ENCODE data around the gene SEPTIN11. TPM values are rescaled to one million over a fixed set of nuclear protein-coding genes. Genes with fewer than 3 reads are reported as not detected.

The SEPTIN11 gene
- total and polyA plus RNA-seq, 2 of the 8 experiments (the other 6 are each of a cell fraction or from before 2014, with no cell fraction given) = 32.2 to 110 TPM

GRCh38 chr4:76950052-76950955, 752 bp downstream of the SEPTIN11 start:
- peak overlapping the region; percentile 37 for H3K56ac ChIP-seq (replicated peaks; ENCODE audit: insufficient read length, low read depth, low read length)
- no peak overlapping the region for H3K14ac ChIP-seq (ENCODE audit: insufficient read length)
- H3K23me2 ChIP-seq (ENCODE audit: low read depth, low read length) = peaks cover 21% of the 10 kb centered on the region
- no peak overlapping the region for H2BK12ac ChIP-seq (ENCODE audit: low read depth, low read length)
- H3K23ac ChIP-seq (ENCODE audit: insufficient read length) = no peak overlapping the region
- peak overlapping the region; percentile 76; the same call in 1 of the 2 replicates for H4K8ac ChIP-seq (ENCODE audit: extremely low read depth, insufficient read depth, low read length)
- no peak overlapping the region for H3K4ac ChIP-seq (replicated peaks; ENCODE audit: insufficient read length, low read depth, low read length)
- H2AK5ac ChIP-seq (ENCODE audit: low read depth, low read length) = no peak overlapping the region
- no peak overlapping the region for H2BK120ac ChIP-seq (replicated peaks; ENCODE audit: low read depth, low read length)
- FAIRE-seq (no peak), DNase-seq (ENCODE audit: low read depth in 1 of 2, low spot score in 2 of 2) (peak in 1 of 2 experiments; percentile 68)
- H3K18ac ChIP-seq (ENCODE audit: extremely low read depth, low read length) = peak overlapping the region; percentile 95; the same call in 1 of the 2 replicates
- peak overlapping the region; percentile 80 to 82 (median 80) for H3K4me3 ChIP-seq (ENCODE audit: extremely low read depth in 1 of 4, insufficient read depth in 2 of 4, low read depth in 3 of 4, low read length in 4 of 4)
- H4K20me1 ChIP-seq (replicated peaks in 1 of 2; ENCODE audit: control insufficient read depth in 1 of 2, insufficient read depth in 2 of 2, low read length in 2 of 2) = peaks cover 1 to 4% of the 10 kb centered on the region in 2 experiments
- H4K5ac ChIP-seq (ENCODE audit: insufficient read length, low read depth, low read length) = no peak overlapping the region
- no peak overlapping the region for H2AFZ ChIP-seq (ENCODE audit: low read length)
- H3K27me3 ChIP-seq (replicated peaks in 1 of 4; ENCODE audit: control insufficient read depth in 3 of 4, extremely low read depth in 1 of 4, insufficient read depth in 3 of 4, low read length in 3 of 4) = peaks cover 0 to 13% (median 10%) of the 10 kb centered on the region in 4 experiments; a peak in 5 of 7 replicates
- peak overlapping the region; percentile 10 for H4K91ac ChIP-seq (replicated peaks; ENCODE audit: insufficient read length, low read length)
- no peak overlapping the region; the same call in 1 of the 2 replicates for H2BK15ac ChIP-seq (ENCODE audit: low read length)
- H3K9me3 ChIP-seq (ENCODE audit: insufficient read depth in 2 of 2, low read depth in 1 of 2, low read length in 1 of 2) = no peaks in the 10 kb centered on the region
- H2BK5ac ChIP-seq (ENCODE audit: low read depth, low read length) = no peak overlapping the region; the same call in 1 of the 2 replicates
- peaks cover 0 to 41% of the 10 kb centered on the region in 2 experiments; a peak in 3 of 4 replicates for H3K79me2 ChIP-seq (ENCODE audit: control insufficient read depth in 1 of 2, insufficient read depth in 2 of 2, low read length in 2 of 2)
- CTCF ChIA-PET (ENCODE audit: partially characterized antibody) = interaction anchor here (0.6 to 1.7 kb wide), 7 partner anchors 17 to 254 kb away, joined by 3 to 6 read pairs (median 3); partner anchors contain the start of gene SOWAHB
- H3K9ac ChIP-seq (replicated peaks in 1 of 4; ENCODE audit: extremely low read depth in 1 of 4, low read depth in 3 of 4, low read length in 3 of 4) = peak overlapping the region; percentile 47 to 79 (median 66); a peak in 5 of 7 replicates
- H3K4me2 ChIP-seq (ENCODE audit: insufficient read depth in 1 of 2, low read depth in 2 of 2, low read length in 2 of 2) = peak overlapping the region; percentile 87 to 88
- WGBS, 2 experiments (ENCODE audit: extremely low coverage in 1 of 2, insufficient coverage in 1 of 2, insufficient read length in 1 of 2, insufficient replicate concordance in 2 of 2, low coverage in 1 of 2, low lambda C conversion rate in 2 of 2, missing lambda C conversion rate in 1 of 2) = 0% methylated on average over 44 of the region's 69 CpGs; no CpG with 5 or more reads in 1 of the 2 experiments
- no peaks in the 10 kb centered on the region for H3K36me3 ChIP-seq (ENCODE audit: control insufficient read depth in 2 of 4, insufficient read depth in 4 of 4, low read length in 3 of 4)
- H3K79me1 ChIP-seq (ENCODE audit: low read depth, low read length) = no peaks in the 10 kb centered on the region; the same call in 1 of the 2 replicates
- H3K4me1 ChIP-seq (replicated peaks in 1 of 4; ENCODE audit: control insufficient read depth in 3 of 4, insufficient read depth in 4 of 4, low read length in 3 of 4) = peaks cover 2 to 6% (median 5%) of the 10 kb centered on the region in 4 experiments; a peak in 5 of 7 replicates
- POLR2A ChIA-PET (ENCODE audit: partially characterized antibody) = interaction anchor here (0.8 to 1.6 kb wide), 14 partner anchors 8 to 231 kb away, joined by 3 to 5 read pairs (median 4); partner anchors contain the start of gene SOWAHB
- H2BK20ac ChIP-seq (ENCODE audit: low read length) = 0 out of 2 replicates have a peak overlapping the region, but pooled peaks have one; percentile 24
- no peak overlapping the region for H3K27ac ChIP-seq (ENCODE audit: low read depth, low read length)
- TF ChIP-seq, protein P1, sequence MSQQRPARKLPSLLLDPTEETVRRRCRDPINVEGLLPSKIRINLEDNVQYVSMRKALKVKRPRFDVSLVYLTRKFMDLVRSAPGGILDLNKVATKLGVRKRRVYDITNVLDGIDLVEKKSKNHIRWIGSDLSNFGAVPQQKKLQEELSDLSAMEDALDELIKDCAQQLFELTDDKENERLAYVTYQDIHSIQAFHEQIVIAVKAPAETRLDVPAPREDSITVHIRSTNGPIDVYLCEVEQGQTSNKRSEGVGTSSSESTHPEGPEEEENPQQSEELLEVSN (IDR thresholded peaks at IDR 0.05) = no peak; the same call in 1 of the 2 replicates
- TF ChIP-seq CBX5 (IDR thresholded peaks at IDR 0.05; ENCODE audit: low read depth, low read length) = no peak
- peak; percentile 52; the same call in 1 of the 2 replicates for TF ChIP-seq RBBP5 (IDR thresholded peaks at IDR 0.05; ENCODE audit: borderline replicate concordance, low read depth, low read length)
- no peak for TF ChIP-seq RXRA (IDR thresholded peaks at IDR 0.05; ENCODE audit: insufficient read depth, low read depth, low read length)
- no peak for TF ChIP-seq TAF7 (optimal IDR thresholded peaks at IDR 0.05; ENCODE audit: borderline replicate concordance, low read depth, low read length)
- no peak for TF ChIP-seq SRF (IDR thresholded peaks at IDR 0.05; ENCODE audit: low read depth, low read length)
- TF ChIP-seq KDM4A (IDR thresholded peaks at IDR 0.05; ENCODE audit: low read depth, low read length, severe bottlenecking) = peak; percentile 70
- TF ChIP-seq TAF1 (IDR thresholded peaks at IDR 0.05; ENCODE audit: low read depth, low read length) = peak; percentile 26; the same call in 1 of the 2 replicates
- TF ChIP-seq CEBPB (IDR thresholded peaks at IDR 0.05; ENCODE audit: low read depth, low read length) = no peak
